Prostate gland (tissue), 2 donors: ENCODE data around the gene VAPA. TPM values are rescaled to one million over a fixed set of nuclear protein-coding genes. Genes with fewer than 3 reads are reported as not detected.

Experiments used
- DNase-seq: peaks from one replicate; pipeline ENCODE4 v3.0.0-alpha.2; 2019; ENCODE audit warnings: low spot score
- H3K27ac ChIP-seq, 2 donors: fragments of 200-600 bp; sonication (generic); 2 replicates each; pipeline ENCODE4 v1.5.1; 2017 to 2019
- H3K27me3 ChIP-seq: fragments of 200-600 bp; sonication (generic); replicated peaks from 2 replicates; pipeline ENCODE4 v1.5.1; 2019; ENCODE audit not compliant: insufficient read depth
- H3K36me3 ChIP-seq, 2 donors: fragments of 200-600 bp; sonication (generic); 1 replicate in 1 of 2; 2 replicates in 1 of 2; pipeline versions ENCODE4 v1.5.1 to v1.8.1; 2017 to 2019
- H3K4me1 ChIP-seq: fragments of 200-600 bp; sonication (generic); replicated peaks from 2 replicates; pipeline ENCODE4 v1.5.1; 2019
- H3K4me3 ChIP-seq, 2 donors: fragments of 200-600 bp; sonication (generic); 2 replicates each; pipeline ENCODE4 v1.5.1; 2017 to 2019
- H3K9me3 ChIP-seq: fragments of 200-600 bp; sonication (generic); 2 replicates; pipeline ENCODE4 v1.5.1; 2017
- CTCF ChIP-seq, 4 experiments: fragments of 200-600 bp in 2 of 4; fragments of 450-650 bp in 2 of 4; sonication (generic) in 2 of 4; IDR thresholded peaks; 1 replicate in 3 of 4; 2 replicates in 1 of 4; pipeline ENCODE4 v1.5.1; 2016 to 2019; ENCODE audit warnings: antibody characterized with exemption in 4 of 4, mild to moderate bottlenecking in 2 of 4, moderate library complexity in 2 of 4
- POLR2A ChIP-seq: fragments of 450-650 bp; IDR thresholded peaks from one replicate; pipeline ENCODE4 v1.6.1; 2016; ENCODE audit warnings: antibody characterized with exemption, mild to moderate bottlenecking
- POLR2AphosphoS5 ChIP-seq: sonication (generic); formaldehyde crosslinking; IDR thresholded peaks from one replicate; pipeline ENCODE4 v1.6.1; 2017; ENCODE audit warnings: antibody characterized with exemption
- WGBS: methylation state at CpG from one replicate; pipeline ENCODE4 v1.1.5; 2018; 5-methylcytosine and 5-hydroxymethylcytosine counted together
- intact Hi-C: fragments of 100-400 bp; cut with DNase I; formaldehyde crosslinking; loops from one replicate; pipeline ENCODE4 v1.14.2; 2022
- total RNA-seq, 2 donors: library from RNA; depleted of rRNA; stranded (reverse); fragments of >200 nt; gene quantifications; one replicate each; pipeline ENCODE4 v1.1.0, GENCODE V29; 2016

VAPA gene
- total RNA-seq, 2 donors from 2014 or later, result 140 to 183 TPM

- Histone ChIP-seq H3K4me3 (no peak overlapping the region), H3K9me3 (no peaks in the 10 kb centered on the region), H3K27me3 (no peaks in the 10 kb centered on the region), H3K4me1 (peaks cover 5% of the 10 kb centered on the region), H3K27ac (no peak overlapping the region), H3K36me3 (no peaks in the 10 kb centered on the region)
- no peak for DNase-seq
- 56% methylated on average over 3 of the region's 3 CpGs for WGBS
- intact Hi-C loops, result loop anchor here (5.0 to 10.0 kb wide), 2 partner anchors 210 to 582 kb away; partner anchors contain the start of genes RAB31 and TWSG1
- TF ChIP-seq CTCF (IDR thresholded peaks at IDR 0.05) (no peak), POLR2AphosphoS5 (no peak), POLR2A (no peak)
These were observed 3.0 kb downstream of the VAPA start for GRCh38 chr18:9916808-9917207.

GRCh38 chr18:9918016-9918680 is 4.3 kb downstream of the VAPA start:
- peaks cover 5% of the 10 kb centered on the region for H3K4me1 ChIP-seq
- no peak for DNase-seq
- H3K9me3 ChIP-seq, result no peaks in the 10 kb centered on the region
- TF ChIP-seq POLR2AphosphoS5, result no peak
- TF ChIP-seq POLR2A, result no peak
- no peak for TF ChIP-seq CTCF (IDR thresholded peaks at IDR 0.05)
- no peaks in the 10 kb centered on the region for H3K36me3 ChIP-seq
- intact Hi-C loops, result loop anchor here (5.0 to 10.0 kb wide), 2 partner anchors 211 to 583 kb away; partner anchors contain the start of genes RAB31 and TWSG1
- H3K27me3 ChIP-seq, result no peaks in the 10 kb centered on the region
- WGBS, result 41% methylated on average over 2 of the region's 2 CpGs
- H3K27ac ChIP-seq, result no peak overlapping the region
- no peak overlapping the region for H3K4me3 ChIP-seq

- DNase-seq, result no peak
- intact Hi-C loops, result loop anchor here (5.0 to 10.0 kb wide), 2 partner anchors 212 to 585 kb away; partner anchors contain the start of genes RAB31 and TWSG1
- peaks cover 5% of the 10 kb centered on the region for H3K4me1 ChIP-seq
- no peaks in the 10 kb centered on the region for H3K27me3 ChIP-seq
- no peaks in the 10 kb centered on the region for H3K9me3 ChIP-seq
- no peak overlapping the region for H3K4me3 ChIP-seq
- H3K27ac ChIP-seq, result no peak overlapping the region
- no peaks in the 10 kb centered on the region for H3K36me3 ChIP-seq
- no peak for TF ChIP-seq POLR2A
- TF ChIP-seq POLR2AphosphoS5, result no peak
- no peak for TF ChIP-seq CTCF (IDR thresholded peaks at IDR 0.05)
- WGBS, result 84% methylated on average over 8 of the region's 8 CpGs
These were observed 5.9 kb downstream of the VAPA start for GRCh38 chr18:9919564-9920232.

- Histone ChIP-seq H3K27me3 (no peaks in the 10 kb centered on the region), H3K4me1 (peaks cover 5% of the 10 kb centered on the region), H3K4me3 (no peak overlapping the region), H3K27ac (no peak overlapping the region), H3K9me3 (no peaks in the 10 kb centered on the region), H3K36me3 (no peaks in the 10 kb centered on the region)
- intact Hi-C loops, result no loop called here
- no peak for DNase-seq
- WGBS, result 67% methylated on average over 4 of the region's 4 CpGs
- TF ChIP-seq CTCF (IDR thresholded peaks at IDR 0.05) (no peak), POLR2A (no peak), POLR2AphosphoS5 (no peak)
These were observed 8.9 kb downstream of the VAPA start for GRCh38 chr18:9922592-9923311.
